HG02938 (cell line): Measurements from ENCODE around the gene LRCH2.
A peak's percentile ranks its signal among the peaks of the same experiment; 100 is the strongest.
"Not testable (repeated sequence)": the region's sequence is repeated elsewhere in the genome, so short reads cannot be mapped to it uniquely, and the experiment has no call there.

Source experiments
- ATAC-seq: cut with Tn5 transposase; IDR thresholded peaks from one replicate; pipeline ENCODE4 v1.9.1; 2021; ENCODE audit warnings: mild to moderate bottlenecking, moderate library complexity; ENCODE audit not compliant: unreplicated experiment

Gene LRCH2, protein sequence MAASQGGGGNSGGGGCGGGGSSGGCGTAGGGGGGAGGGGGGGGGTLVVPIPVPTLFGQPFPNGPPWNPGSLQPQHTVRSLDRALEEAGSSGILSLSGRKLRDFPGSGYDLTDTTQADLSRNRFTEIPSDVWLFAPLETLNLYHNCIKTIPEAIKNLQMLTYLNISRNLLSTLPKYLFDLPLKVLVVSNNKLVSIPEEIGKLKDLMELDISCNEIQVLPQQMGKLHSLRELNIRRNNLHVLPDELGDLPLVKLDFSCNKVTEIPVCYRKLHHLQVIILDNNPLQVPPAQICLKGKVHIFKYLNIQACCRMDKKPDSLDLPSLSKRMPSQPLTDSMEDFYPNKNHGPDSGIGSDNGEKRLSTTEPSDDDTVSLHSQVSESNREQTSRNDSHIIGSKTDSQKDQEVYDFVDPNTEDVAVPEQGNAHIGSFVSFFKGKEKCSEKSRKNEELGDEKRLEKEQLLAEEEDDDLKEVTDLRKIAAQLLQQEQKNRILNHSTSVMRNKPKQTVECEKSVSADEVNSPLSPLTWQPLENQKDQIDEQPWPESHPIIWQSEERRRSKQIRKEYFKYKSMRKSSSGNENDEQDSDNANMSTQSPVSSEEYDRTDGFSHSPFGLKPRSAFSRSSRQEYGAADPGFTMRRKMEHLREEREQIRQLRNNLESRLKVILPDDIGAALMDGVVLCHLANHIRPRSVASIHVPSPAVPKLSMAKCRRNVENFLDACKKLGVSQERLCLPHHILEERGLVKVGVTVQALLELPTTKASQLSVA

DNA sequence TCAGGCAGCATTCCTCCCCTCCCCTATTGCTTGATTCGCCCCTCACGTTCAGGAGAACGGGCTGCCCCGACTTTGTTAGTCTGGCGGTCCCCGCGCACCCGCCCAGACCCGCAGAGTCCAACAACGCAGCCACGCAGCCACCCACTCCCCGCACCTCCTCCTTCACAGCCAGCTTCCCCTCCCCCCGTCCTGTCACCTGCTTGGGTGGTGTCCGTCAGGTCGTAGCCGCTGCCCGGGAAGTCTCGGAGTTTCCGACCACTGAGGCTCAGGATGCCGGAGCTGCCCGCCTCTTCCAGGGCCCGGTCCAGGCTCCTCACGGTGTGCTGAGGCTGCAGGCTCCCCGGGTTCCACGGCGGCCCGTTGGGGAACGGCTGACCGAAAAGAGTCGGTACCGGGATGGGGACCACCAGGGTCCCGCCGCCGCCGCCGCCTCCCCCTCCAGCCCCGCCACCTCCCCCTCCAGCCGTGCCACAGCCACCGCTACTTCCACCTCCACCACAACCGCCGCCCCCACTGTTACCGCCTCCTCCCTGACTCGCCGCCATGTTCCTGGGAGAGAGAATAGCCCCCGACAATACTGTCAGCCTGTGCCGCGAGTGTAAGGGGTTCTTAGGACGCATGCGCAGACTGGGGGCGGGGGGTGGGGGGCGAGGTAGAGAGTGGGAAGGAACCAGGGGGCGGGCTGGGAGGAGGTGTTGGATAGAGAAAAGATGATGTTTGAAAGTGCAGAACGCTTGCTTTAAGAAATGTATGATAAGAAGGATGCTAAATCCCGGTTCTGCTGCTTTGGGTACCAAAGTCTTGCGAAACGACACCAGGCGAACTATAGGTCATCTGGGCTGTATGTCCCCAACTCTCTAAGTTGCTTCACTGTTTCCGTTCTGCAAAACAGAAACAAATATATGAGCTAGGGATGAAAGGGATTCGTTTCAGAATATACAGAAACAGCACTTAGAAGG lies at the start of gene LRCH2:
Gene LRCH2, minus strand, starts transcription at position 600 of the 959 bp plus-strand sequence. Its CDS starts 55 bp downstream, at position 545.
- ATAC-seq = no peak

DNA sequence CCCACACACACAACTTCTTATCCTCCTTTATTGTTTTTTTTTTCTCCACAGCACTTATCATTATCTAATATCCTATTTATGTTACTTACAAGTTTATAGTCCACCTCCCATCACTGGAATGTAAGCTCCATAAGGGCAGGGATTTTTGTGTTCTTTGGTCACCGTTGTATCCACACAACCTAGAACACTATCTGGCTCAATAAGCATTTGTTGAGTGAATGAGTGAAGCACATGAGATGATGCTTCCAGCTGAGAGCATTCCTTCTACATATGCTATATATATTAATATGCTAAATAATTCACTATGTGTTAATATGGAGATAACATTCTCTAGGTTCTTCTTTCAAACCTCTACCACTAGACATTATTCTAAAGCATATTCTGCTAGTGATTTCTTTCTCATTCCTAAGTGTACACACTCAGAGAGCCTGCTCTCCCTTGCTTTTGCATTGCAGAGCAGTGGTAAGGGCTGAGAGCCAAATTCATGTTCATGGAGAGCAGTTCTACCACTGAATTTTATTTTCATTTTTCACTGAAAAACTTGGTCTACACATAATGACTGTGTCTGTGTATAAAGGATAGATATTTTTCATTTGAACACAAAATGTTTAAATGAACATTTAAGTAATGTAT lies 35.3 kb upstream of the LRCH2 start:
- ATAC-seq = no peak

DNA sequence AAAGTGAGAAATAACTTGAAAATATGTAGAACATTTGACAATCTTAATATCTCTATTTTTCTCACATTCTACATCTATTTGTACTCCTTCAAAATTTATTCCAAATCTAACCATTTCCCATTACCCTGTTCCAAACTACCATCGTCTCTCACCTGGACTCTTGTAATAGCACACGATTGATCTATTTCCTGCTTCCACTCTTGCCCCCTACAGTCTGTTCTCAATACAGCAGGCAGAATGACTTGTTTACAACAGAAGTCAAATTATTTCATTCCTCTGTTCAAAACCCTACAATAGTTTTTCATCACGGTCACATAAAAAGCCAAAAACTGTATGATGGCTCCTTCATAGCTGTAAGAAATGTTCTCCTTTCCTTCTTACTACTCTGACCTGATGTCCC lies 34.5 kb upstream of the LRCH2 start:
- ATAC-seq = no peak

DNA sequence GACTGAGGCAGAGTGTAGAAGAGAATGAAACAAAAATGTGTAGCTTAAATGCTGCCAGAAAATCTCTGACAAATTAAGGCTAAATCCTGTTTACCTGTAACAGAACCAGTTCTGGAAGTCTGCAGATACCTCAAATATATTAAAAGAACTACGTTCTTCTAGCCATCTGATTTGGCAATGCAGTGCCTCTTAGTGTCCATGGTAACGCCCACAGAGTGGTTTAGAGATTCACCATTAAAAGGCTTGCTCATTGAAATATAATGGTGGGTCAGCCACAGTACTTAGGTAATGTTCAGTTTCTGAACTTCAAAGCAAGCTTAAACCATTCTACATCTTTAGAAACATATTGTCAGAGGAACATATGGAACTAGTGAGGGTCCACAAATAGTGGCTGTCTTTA lies 32.4 kb upstream of the LRCH2 start:
- no peak for ATAC-seq

DNA sequence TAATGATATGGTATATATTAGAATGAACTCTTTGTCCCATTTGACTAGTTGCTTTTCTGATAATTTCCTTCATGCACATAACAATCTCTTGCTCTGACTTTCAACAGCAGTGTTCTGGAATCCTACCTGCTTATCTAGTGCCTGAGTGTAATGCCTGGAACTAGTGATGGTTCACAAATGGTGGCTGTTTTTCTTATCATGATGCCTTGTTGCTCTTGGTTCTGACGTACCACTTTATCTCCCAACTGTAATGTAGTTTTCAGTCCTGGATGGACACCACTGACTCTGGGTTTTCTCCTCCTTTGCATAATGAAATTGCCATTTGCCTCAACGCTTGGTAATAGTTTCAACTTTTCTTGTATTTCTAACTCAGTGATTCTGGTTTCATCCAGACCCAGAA lies 30.1 kb upstream of the LRCH2 start:
- no peak for ATAC-seq

DNA sequence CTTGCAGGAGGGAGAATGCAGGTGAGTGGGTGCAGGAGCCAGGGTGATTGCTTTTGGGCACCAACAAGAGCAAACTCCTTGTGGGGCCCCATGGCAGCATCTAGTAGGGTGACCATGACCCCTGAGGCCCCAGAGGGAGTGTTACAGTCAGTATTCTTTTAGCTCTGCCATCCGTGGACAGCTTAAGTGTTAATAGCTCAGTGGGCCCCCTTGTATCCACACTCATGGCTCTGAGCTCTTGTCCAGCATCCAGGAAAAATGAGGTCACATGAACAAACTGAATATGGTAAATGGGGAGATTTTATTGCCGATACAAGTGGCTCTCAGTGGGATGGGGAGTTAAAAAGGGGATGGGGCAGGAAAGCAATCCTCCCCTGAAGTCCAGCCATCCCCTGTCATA lies 27.3 kb upstream of the LRCH2 start:
- no peak for ATAC-seq

DNA sequence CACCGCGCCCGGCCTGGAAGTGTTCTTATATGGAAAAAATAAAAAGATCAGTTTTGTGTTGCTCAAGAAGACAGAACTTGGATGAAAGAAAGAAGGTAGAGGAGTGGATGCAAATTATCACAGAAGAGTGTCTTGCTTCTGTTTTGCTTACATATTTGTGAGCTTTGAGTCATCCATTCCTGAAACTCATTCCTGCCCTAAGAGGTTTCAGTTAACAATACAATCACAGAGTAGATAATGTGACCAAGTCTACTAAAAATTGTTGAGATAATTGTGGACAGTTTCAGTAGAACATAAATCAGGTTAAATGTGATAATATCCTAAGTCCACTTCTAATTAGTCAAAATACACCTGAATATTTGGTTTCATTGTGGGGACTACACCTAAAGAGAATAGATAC lies 26.4 kb upstream of the LRCH2 start:
- no peak for ATAC-seq

DNA sequence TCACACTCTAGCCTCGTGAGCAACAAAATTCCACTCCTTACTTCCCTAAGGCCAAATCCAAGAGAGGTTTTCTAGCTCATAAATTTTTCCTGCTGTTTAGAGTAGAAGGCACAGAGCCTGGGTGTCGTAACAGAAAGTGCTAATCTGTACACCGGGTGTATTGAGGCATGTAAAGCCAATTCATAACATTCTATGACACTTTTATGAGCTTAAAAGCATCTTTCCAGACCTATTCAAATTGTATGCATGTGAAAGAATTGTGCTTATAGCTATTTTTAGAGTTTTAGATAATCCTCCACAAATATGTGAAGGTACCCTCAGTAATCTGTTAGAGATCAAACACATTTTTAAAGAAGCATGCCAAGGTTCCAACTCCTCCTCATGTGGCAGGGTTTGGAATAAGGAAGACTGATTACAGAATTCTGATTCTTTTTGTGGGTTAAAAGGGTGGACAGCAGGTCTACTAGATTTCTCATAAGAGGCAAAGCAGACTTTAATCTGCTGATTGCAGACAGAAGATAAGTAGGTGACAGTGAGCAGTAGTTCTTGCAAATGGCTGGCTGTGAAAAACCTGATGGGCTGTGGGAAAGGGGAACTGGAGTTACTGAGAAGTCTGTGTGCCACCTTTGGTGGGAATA lies 25.5 kb upstream of the LRCH2 start:
- ATAC-seq = no peak

DNA sequence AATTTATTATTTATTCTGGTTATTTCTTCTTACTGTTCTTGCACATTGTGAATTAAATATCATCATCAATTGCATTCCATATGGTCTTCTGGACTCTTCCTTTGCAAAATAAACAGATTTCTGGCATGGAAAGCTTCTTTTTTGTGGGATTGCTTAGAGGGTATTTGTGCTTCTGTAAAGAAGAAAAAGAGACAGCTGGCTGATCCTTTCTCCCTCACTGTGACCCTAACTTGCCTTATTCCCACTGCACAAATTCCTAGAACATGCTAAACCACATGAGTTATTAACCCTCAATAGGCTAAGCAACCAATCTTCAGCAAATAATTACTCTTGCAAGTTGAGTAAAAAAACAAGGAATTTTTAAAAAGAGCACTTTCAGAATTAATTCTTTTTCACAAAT lies 23.8 kb upstream of the LRCH2 start:
- no peak for ATAC-seq

DNA sequence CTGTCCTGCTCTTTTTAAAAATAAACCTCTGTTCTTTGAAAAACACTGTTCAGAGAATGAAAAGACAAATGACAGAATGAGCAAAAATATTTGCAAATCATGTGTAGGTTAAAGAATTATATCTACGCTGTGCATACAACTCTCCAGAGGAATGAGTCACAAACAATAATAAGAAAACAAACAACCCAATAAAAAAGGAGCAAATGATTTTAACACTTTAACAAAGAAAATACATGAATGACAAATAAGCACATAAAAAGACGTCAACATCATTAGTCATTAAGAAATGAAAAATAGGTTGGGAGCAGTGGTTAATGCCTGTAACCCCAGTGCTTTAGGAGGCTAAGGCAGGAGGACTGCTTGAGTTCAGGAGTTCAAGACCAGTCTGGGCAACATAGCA lies 21.1 kb upstream of the LRCH2 start:
- ATAC-seq = no peak

DNA sequence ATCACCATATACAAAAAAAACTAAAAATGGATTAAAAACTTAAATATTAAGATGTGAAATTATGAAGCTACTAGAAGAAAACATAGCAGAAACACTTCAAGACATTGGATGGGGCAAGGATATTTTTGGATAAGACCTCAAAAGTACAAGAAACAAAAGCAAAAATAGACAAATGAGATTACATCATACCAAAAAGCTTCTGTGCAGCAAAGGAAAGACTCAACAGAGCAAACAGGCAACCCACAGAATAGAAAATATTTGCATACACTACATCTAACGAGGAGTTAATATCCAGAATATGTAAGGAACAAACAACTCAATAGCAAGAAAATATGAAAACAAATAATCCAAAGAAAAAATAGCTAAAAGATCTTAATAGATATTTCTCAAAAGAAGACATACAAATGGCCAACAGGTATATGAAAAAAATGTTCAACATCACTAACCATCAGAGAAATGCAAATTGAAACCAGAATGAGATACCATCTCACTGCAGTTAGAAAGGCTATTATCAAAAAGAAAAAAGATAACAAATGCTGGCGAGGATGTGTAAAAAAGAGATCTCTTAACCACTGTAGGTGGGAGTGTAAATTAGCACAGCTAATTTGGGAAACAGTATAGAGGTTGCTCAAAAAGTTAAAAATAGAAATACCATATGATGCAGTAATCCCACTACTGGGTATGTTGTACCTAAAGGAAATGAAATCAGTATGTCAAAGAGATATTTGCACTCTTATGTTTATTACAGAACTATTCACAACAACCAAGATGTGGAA lies 17.8 kb upstream of the LRCH2 start:
- no peak for ATAC-seq

DNA sequence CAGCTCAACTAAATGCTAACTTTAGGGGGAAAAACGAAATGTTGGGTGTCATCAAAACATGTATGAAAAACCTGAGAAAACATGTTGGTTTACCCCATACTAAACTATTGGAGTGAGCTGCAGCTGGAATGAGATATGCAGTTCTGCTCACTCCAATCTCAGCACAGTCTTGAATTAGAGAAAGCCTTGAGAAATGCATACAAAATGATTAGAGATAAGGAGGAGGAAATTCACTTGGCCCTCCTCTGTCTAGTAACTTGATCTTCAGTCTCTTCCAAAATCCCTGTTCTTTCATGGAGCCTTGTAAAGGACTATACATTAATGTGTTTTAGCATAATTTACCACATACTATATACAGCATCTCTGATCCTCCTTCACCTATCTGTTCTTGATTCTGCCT lies 3.2 kb upstream of the LRCH2 start:
- no peak for ATAC-seq

DNA sequence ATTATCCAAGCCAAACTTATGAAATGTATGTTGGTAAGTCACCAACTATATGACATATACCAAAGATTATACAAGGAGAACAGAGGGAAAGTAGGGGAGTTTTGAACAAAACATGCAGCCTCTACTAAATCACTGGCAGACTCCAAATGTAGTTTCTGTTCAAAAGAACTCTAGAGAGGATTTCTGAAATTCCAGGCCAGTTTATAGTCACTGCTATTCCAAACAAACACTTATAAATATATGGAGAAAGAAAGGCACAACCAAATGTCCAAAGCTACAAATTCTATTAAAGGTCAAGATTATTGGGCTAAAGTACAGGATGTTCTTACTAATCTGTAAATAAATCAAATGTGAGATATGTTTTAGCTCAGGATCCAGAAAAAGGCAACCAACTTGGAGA lies 2.7 kb upstream of the LRCH2 start:
- ATAC-seq = no peak

DNA sequence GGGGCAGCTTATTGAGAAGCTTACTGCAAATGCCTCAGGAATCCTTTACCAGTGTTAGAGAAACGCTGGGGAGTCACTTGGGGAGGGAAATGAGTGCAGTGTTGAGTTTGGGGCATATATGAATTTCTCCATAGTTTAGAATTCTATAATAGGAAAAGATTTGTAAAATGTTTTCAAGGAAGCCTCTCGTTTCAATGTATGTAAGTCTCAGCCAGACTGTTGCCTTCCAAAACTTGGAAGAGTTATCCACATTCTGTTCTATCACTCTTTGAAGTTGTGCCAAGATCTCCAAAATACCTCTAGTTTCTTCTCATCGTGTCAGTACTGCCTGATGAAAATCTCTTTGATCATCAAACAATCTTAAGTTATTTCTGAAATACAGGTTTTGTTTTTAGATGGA lies 565 bp upstream of the LRCH2 start:
- no peak for ATAC-seq

DNA sequence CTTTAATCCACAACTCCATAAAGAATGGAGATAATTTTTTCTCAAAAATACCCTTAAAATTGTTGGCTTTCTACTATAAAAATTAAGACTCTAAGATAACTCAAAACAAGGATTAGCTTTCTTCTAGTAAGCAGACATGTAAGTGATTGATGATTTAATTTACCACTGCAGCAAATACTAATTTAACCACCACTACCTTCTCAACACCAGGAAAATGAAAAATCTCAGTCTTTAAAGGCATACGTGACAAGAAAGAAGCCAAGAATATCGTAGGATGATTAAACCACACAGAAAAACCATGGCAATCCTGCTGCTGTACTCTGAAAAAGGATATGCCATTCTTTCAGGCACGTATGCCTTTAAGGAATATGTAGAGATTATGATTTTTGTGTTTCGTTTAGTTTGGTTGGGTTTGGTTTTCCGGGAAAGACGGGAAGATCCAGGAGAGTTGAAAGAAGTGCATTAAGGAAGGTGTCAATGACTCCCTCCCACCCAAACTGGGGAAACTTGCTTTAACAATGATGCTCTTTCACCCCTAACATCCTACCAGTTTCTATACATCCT lies 881 bp downstream of the LRCH2 start:
- no peak for ATAC-seq

DNA sequence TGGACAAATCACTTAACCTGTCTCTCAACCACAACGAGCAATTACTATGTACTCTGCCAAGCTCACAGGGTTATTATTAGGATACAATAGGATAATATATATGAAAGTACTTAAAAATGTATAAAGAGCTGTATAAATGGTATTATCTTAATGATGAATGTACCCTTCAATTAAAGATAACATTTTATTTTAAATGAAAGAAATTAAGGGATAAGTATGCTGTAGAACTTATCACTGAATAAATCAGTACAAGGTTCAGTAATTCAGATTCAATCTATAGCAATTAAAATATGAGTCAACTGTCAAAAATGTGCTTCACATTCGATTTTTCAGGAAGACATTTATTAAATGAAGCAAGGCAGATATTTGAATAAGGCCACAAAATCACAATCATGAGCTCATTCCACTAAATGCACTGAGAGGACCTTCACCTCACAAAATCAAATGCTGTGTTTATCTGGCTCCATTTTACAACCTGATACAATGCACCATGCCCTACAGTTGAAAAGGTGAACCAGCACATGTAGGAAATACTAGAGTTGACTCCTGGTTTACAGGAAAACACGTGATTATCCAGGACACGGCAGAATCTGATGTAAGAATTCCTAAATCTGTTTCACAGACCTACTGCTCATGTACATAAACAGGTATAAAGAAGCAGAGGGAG lies 4.4 kb downstream of the LRCH2 start:
- ATAC-seq = no peak

DNA sequence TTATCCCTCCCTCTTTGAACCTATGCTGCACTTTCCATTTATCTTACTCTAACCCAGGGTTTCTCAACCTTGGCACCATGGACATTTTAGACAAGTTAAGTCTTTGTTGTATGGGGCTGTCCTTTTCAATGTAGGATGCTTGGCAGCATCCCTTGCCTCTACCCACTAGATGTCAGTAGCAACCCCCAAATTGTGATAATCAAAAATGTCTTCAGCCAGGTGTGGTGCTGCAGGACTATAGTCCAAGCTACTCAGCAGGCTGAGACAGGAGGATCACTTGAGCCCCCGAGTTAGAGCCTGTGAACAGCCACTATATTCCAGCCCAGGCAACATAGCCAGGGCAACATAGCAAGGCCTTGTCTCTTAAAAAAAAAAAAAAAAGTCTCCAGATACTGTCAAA lies 7.0 kb downstream of the LRCH2 start:
- peak; percentile 45 for ATAC-seq

DNA sequence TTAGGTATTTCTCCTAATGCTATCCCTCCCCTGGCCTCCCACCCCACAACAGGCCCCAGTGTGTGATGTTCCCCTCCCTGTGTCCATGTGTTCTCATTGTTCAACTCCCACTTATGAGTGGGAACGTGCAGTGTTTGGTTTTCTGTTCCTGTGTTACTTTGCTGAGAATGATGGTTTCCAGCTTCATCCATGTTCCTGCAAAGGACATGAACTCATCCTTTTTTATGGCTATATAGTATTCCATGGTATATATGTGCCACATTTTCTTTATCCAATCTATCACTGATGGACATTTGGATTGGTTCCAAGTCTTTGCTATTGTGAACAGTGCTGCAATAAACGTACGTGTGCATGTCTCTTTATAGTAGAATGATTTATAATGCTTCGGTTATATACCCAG lies 16.6 kb downstream of the LRCH2 start:
- ATAC-seq = not testable (repeated sequence)

DNA sequence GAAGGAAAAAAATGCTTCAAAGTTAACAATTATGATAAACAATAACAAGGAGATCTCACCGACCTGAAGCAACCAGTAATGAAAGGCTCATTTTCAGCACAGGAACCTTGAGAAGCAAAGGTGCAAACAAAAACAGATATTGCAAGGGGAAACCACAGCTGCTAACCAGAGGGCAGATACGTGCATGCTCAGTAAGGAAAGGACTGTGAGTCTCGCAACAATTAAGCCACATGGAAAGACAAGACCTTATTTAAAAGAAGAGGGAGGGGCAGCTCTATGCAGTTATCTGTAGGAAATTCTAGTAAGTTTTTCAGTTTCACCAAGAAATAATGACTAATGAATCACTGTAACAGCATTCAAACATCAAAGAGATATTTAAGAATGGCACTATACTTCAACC lies 19.3 kb downstream of the LRCH2 start:
- no peak for ATAC-seq
